GM19025 (cell line): ENCODE measurements around the gene IRF8.

Experiments used
- ATAC-seq: cut with Tn5 transposase; IDR thresholded peaks from one replicate; pipeline ENCODE4 v1.9.1; 2021; ENCODE audit warnings: mild to moderate bottlenecking, low read depth, moderate library complexity; ENCODE audit not compliant: unreplicated experiment

The IRF8 gene

GRCh38 chr16:85950136-85950918 lies 51.4 kb downstream of the IRF8 start:
- no peak for ATAC-seq

- no peak for ATAC-seq
These were observed 53.2 kb downstream of the IRF8 start for GRCh38 chr16:85952197-85952596.

- ATAC-seq, result no peak
These were observed 53.8 kb downstream of the IRF8 start for GRCh38 chr16:85952811-85953210.

DNA sequence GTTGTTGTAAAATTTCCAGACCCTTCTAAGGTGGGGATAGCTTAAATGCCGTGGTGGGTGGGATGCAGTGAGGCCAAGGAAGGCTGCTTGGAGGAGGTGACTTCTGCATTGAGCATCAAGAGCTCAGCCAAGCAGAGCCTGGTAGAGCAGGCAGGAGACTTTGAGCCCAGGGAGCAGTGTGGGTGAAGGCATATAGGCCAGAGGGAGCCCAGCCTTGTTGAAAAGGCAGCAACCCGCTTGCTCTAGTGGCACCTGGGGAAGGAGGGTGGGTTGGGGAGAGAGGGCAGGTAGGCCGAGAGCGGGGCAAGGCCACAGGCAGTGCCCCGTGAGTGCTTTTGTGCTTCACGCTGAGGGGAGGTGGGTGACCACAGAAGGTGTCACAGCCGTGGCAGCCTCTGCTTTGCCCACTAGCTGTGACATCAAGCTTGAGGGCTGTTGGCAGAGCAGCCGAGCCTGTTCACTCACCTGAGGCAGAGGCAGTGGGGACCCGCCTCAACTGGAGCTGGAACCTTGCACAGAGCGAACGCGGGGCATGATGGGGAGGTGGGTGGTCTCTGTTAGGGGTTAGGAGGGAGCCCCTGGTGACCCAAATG lies 56.1 kb downstream of the IRF8 start:
- ATAC-seq, result no peak

- ATAC-seq, result no peak
These were observed 56.6 kb downstream of the IRF8 start for GRCh38 chr16:85955566-85955965.

- ATAC-seq, result no peak
These were observed 57.5 kb downstream of the IRF8 start for GRCh38 chr16:85956426-85956825.

DNA sequence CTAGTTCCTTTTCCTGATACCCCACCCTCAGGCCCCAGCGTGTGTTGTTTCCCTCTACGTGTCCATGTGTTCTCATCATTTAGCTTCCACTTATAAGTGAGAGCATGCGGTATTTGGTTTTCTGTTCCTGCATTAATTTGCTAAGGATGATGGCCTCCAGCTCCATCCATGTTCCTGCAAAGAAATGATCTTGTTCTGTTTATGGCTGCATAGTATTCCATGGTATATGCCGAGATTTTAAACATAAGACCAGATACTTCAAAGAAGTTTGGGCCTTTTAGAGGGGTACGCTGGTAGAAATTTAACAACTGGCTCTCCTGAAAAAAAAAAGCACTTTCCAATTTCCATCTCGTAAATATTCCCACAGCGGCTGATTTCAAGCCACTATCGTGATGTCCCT lies 59.8 kb downstream of the IRF8 start:
- ATAC-seq, result no peak

DNA sequence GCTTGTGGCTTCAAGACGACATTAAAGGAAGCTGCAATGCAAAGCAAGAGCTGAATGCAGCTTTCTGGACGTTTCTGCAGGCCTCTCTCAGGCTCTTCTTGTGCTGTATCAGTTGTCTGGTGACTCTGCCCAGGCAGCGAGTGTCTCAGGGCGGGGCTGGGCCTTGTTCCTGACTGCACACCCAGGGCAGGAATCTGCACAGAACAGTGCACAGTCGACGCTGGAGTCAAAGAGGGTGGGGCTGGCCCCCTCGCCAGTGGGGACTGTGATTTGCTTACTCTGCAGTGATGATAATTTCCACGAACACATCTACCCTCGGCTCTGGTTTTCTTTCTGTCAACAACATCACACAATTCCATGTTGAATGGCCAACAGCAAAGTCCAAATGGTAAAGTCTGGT lies 60.7 kb downstream of the IRF8 start:
- no peak for ATAC-seq

DNA sequence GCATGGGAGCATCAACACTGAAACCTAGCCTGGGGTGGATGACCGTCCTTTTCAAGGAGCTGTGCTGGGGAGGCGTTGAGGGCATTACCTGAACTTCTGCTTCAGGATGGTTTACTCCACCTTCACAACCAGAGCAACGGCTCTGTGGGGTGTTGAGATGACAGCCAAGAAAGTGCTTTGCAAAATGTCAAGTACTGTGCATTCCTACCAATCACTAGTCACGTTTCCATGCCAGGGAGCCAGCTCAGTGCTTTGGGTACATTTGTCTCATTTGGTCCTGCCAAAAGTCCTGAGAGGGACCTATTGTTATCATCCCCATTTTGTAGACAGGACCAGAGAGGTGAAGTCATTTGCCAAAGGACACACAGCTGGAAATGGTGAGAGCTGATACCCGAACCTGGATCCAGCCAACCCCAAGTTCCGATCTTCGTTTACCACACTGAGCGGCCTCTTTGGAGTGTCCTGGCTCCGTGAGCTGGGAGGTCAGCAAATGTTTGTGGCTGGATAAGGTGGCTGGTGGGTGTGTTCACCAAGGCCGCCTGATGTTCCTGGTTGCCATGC lies 61.6 kb downstream of the IRF8 start:
- no peak for ATAC-seq

GRCh38 chr16:85961988-85962915 lies 63.3 kb downstream of the IRF8 start:
- no peak for ATAC-seq

- ATAC-seq, result no peak
These were observed 64.9 kb downstream of the IRF8 start for GRCh38 chr16:85963753-85964285.

GRCh38 chr16:85965125-85965524 lies 66.2 kb downstream of the IRF8 start:
- no peak for ATAC-seq

GRCh38 chr16:85967111-85967510 lies 68.1 kb downstream of the IRF8 start:
- ATAC-seq, result no peak

DNA sequence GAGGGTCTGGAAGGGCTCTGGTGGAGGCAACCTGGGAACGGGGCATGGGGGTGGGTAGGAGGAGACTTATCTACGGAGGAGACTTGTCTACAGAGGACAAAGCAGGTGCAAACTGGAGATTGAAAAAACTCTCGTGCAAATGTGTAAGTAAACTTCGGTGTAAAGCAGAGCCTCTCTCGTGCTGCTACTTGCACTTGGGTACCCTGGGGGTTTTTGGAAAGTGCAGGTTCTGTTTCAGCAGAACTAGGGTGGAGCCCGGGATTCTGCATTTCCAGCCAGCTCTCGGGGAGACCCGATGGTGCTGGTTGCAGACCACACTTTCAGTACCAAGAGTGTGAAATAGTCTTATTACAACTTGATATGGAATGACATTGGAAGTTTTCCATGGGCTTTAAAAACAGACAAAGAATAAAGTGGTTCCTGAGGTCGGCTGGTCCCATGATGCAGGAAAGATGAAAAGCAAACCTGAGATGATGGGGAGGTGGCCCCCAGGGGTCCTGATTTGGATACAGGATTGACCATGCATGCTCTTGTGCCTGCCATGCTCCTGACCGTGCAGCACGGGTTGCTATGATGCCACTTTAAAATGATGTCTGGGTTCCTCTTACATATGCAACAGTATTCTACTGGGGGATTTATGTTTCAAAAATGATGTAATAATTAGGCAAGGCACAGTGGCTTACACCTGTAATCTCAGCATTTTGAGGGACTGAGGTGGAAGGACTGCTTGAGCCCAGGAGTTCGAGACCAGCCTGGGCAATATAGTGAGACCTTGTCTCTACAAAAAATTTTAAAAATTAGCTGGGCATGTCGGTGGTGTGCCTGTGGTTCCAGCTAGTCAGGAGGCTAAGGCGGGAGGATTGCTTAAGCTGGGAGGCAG lies 69.3 kb downstream of the IRF8 start:
- ATAC-seq, result no peak

- no peak for ATAC-seq
These were observed 70.2 kb downstream of the IRF8 start for GRCh38 chr16:85969159-85969558.

DNA sequence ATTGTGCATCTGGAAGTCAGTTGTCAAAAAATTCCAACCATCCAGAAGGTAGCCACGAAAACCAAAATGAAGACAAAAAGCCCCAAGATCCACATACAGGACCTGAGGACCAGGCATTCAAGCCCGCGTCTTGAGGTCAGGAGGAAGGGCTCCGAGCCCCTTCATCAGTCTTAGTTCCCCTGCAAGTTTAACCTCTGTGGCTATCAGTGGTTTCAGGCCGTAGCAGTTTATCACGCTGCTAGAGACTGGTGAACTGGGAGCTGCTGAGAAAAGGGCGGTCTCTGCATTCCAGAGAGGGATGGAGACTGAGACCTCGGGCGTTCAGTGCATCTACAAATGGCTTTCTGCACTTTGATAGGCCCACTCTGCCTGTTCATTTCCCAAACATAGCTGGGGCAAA lies 70.6 kb downstream of the IRF8 start:
- ATAC-seq, result no peak

GRCh38 chr16:85970016-85970733 lies 71.2 kb downstream of the IRF8 start:
- no peak for ATAC-seq

- ATAC-seq, result no peak
These were observed 71.8 kb downstream of the IRF8 start for GRCh38 chr16:85970738-85971137.
